KMS-11 (cell line): ENCODE data around the gene CDC5L.

Experiments
- H2AFZ ChIP-seq: fragments of 200-600 bp; sonication (generic); 2 replicates; pipeline ENCODE4 v1.6.1; 2016; ENCODE audit warnings: antibody characterized with exemption, mixed run types, low read depth
- H3K27ac ChIP-seq: fragments of 200-600 bp; sonication (generic); 2 replicates; pipeline ENCODE4 v1.6.1; 2016; ENCODE audit warnings: mild to moderate bottlenecking, mixed run types
- H3K27me3 ChIP-seq: fragments of 200-600 bp; sonication (generic); 2 replicates; pipeline ENCODE4 v1.6.1; 2017; ENCODE audit warnings: mild to moderate bottlenecking, low read depth, mixed run types, moderate library complexity; ENCODE audit not compliant: insufficient read depth
- H3K36me3 ChIP-seq: fragments of 200-600 bp; sonication (generic); 2 replicates; pipeline ENCODE4 v1.6.1; 2017; ENCODE audit warnings: mild to moderate bottlenecking, mixed run types; ENCODE audit not compliant: insufficient read depth
- H3K4me1 ChIP-seq: fragments of 200-600 bp; sonication (generic); 2 replicates; pipeline ENCODE4 v1.6.1; 2016; ENCODE audit warnings: mild to moderate bottlenecking, low read depth, mixed run types; ENCODE audit not compliant: poor library complexity, severe bottlenecking
- H3K4me2 ChIP-seq: fragments of 200-600 bp; sonication (generic); 2 replicates; pipeline ENCODE4 v1.7.0; 2016; ENCODE audit warnings: mild to moderate bottlenecking, mixed run types
- H3K4me3 ChIP-seq: fragments of 200-600 bp; sonication (generic); IDR thresholded peaks from 2 replicates; pipeline ENCODE4 v1.6.1; 2017; ENCODE audit warnings: low read depth, low read length, mixed read lengths; ENCODE audit not compliant: insufficient read depth
- H3K79me2 ChIP-seq: fragments of 200-600 bp; sonication (generic); 2 replicates; pipeline ENCODE4 v1.6.1; 2016; ENCODE audit warnings: low read depth, mixed run types; ENCODE audit not compliant: insufficient read depth
- H3K9ac ChIP-seq: fragments of 200-600 bp; sonication (generic); 2 replicates; pipeline ENCODE4 v1.6.1; 2016; ENCODE audit warnings: mild to moderate bottlenecking, mixed run types
- H4K20me1 ChIP-seq: fragments of 200-600 bp; sonication (generic); 2 replicates; pipeline ENCODE4 v1.6.1; 2016; ENCODE audit warnings: mild to moderate bottlenecking, mixed run types; ENCODE audit not compliant: insufficient read depth
- CTCF ChIP-seq: fragments of 200-600 bp; sonication (generic); conservative IDR thresholded peaks from 2 replicates; pipeline ENCODE4 v1.6.1; 2017; ENCODE audit warnings: low read depth, mild to moderate bottlenecking, antibody characterized with exemption, low read length, moderate library complexity, mixed read lengths

Gene CDC5L

DNA sequence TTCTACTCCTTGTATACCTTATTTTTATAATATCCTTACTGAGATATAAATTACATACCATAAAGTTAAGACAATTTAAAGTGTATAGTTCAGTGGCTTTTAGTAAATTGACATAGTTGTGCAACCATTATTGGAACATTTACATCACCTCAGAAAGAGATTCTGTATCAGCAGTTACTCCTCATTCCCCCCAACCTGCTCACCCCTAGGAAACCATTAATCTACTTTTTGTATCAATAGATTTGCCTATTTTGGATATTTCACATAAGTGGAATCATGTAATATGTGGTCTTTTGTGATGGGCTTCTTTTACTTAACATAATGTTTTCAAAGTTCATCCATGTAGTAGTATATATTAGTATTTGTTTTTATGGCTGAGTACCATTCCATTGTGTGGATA lies 51.3 kb downstream of the CDC5L start:
- Histone ChIP-seq H3K79me2 (no peaks in the 10 kb centered on the region), H3K36me3 (no peaks in the 10 kb centered on the region)

DNA sequence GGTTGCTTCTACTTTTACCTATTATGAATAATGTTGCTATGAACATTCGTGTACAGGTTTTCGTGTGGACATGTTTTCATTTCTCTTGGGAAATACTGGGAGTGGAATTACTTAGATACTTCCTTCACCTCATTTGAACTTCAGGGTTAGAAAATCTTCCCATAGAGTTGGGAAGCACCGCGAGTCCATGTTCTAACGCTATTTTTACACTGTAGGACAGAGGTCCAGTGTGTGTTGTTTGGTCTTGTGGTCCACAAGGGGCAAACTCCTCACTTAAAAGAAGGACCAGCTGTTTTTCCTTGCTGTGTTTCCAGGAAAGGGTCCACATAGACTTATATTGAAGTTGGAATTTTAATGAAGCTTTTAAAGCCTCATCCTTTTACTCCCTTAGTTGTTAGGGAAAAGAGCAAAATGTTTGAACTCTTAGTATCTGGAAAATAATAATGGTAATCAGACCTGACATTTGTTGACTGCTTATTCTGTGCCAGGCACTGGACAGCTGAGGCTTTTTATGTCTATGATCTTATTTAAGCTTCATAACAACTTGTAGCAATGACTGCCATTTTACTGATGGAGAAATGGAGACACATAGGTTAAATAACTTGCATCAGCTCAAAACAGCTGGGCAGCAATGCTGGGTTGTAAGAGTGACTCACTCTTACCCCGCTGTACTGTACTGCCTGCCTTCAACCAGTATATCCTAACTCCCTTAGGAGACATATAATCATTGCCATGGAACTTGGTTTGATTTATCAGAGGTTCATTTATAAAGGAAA lies 52.0 kb downstream of the CDC5L start:
- H3K27ac ChIP-seq = no peak overlapping the region
- H4K20me1 ChIP-seq = no peaks in the 10 kb centered on the region
- no peaks in the 10 kb centered on the region for H3K27me3 ChIP-seq
- no peak overlapping the region for H3K9ac ChIP-seq
- H3K36me3 ChIP-seq = no peaks in the 10 kb centered on the region
- H3K4me3 ChIP-seq = no peak overlapping the region
- no peak overlapping the region for H2AFZ ChIP-seq
- no peak for TF ChIP-seq CTCF
- H3K79me2 ChIP-seq = no peaks in the 10 kb centered on the region
- no peak overlapping the region for H3K4me2 ChIP-seq
- no peaks in the 10 kb centered on the region for H3K4me1 ChIP-seq

More for the DNA sequence above, 51.3 kb downstream of the CDC5L start:
- H3K27ac ChIP-seq = no peak overlapping the region
- no peak overlapping the region for H3K4me2 ChIP-seq
- no peaks in the 10 kb centered on the region for H3K27me3 ChIP-seq
- TF ChIP-seq CTCF = no peak
- H2AFZ ChIP-seq = no peak overlapping the region
- H4K20me1 ChIP-seq = no peaks in the 10 kb centered on the region
- H3K9ac ChIP-seq = no peak overlapping the region
- no peaks in the 10 kb centered on the region for H3K4me1 ChIP-seq
- H3K4me3 ChIP-seq = no peak overlapping the region

DNA sequence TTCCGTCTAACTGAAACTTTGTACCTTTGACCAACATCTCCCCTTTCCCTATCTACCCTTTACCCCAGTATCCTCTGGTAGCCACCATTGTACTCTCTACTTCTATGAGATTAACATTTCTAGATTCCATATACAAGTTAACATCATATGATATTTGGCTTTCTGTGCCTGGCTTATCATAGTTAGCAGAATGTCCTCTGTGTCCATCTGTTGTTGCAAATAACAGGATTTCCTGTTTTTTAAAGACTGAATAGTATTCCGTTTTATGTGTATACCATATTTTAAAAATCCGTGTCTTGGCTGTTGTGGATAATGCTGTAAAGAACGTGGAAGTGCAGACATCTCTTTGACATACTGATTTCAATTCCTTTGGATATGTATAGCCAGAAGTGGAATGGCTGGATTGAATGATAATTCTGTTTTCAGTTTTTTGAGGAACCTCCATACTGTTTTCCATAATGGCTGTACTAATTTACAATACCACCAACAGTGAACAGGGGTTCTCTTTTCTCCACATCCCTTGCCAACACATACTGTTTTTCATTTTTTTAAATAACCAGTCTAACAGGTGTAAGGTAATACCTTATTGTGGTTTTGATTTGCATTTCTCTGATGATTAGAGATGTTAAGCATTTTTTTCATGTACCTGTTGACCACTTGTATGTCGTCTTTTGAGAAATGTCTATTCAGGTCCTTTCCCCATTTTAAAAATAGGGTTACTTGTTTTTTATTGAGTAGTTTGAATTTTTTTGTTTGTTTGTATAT lies 53.8 kb downstream of the CDC5L start:
- Histone ChIP-seq H3K27me3 (no peaks in the 10 kb centered on the region), H3K4me2 (no peak overlapping the region), H3K79me2 (no peaks in the 10 kb centered on the region), H3K9ac (no peak overlapping the region), H3K27ac (no peak overlapping the region), H3K4me1 (no peaks in the 10 kb centered on the region), H4K20me1 (no peaks in the 10 kb centered on the region), H2AFZ (no peak overlapping the region), H3K36me3 (no peaks in the 10 kb centered on the region), H3K4me3 (no peak overlapping the region)
- no peak for TF ChIP-seq CTCF

DNA sequence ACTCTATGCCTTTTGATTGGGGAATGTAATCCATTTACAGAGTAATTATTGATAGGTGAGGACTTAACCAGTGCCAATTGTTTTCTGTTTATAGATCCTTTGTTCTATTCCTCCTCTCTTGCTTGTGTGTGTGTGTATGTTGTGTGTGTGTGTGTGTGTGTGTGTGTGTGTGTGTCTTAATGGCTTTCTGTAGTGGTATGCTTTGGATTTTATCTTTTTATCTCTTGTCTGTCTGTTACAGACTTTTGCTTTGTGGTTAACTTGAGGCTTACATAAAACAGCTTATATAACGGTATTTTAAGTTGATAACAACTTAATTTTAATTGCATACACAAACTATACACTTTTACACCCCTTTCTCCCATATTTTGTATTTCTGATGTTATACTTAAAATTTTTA lies 54.7 kb downstream of the CDC5L start:
- Histone ChIP-seq H4K20me1 (no peaks in the 10 kb centered on the region), H3K79me2 (no peaks in the 10 kb centered on the region)

More for the DNA sequence above, 54.7 kb downstream of the CDC5L start:
- H3K4me3 ChIP-seq = no peak overlapping the region
- TF ChIP-seq CTCF = no peak
- no peak overlapping the region for H2AFZ ChIP-seq
- H3K4me1 ChIP-seq = no peaks in the 10 kb centered on the region
- H3K4me2 ChIP-seq = no peak overlapping the region
- H3K36me3 ChIP-seq = no peaks in the 10 kb centered on the region
- no peak overlapping the region for H3K27ac ChIP-seq
- no peaks in the 10 kb centered on the region for H3K27me3 ChIP-seq
- H3K9ac ChIP-seq = no peak overlapping the region
